ENCODE results near the gene CNGB1. TPM values are rescaled to one million over a fixed set of nuclear protein-coding genes. Genes with fewer than 3 reads are reported as not detected.

CNGB1 gene
- total RNA-seq: not detected in 2 replicates

DNA sequence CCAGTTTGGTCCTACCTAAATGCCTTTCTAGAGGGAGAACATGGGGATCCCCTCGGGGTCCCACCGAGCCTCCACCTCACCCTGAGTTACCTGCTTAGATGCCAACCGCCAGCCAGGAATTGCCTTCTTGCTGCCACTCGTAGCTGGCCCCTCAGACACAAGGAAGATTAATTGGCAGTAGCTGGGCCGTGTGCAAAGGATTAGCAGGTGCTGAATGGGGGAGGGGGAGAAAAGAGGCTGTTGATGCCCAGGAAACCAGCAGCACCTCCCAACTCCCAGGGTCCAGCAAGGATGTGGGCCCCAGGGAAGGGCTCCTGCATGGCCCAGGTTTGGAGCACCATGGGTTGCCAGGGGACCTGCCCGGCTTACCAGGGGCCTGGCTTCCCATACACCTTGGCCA, at the start of gene CNGB1:
Gene CNGB1 (minus strand): TSS at position 159 of the 400 bp plus-strand sequence. CDS start 3,842 bp downstream, outside the sequence.
- H3K4me3 ChIP-seq (ENCODE audit: low read depth, low read length): no peak within 1 kb of the TSS
- TF ChIP-seq CTCF (IDR thresholded peaks at IDR 0.05; ENCODE audit: insufficient read depth, low read depth, low read length): no peak
- DNase-seq (ENCODE audit: low read depth): no peak

GRCh38 chr16:58019866-58020538, 49.1 kb upstream of the CNGB1 start:
- DNase-seq (ENCODE audit: low read depth): no peak
- H3K4me3 ChIP-seq (ENCODE audit: low read depth, low read length): no peak overlapping the region
- no peak for TF ChIP-seq CTCF (IDR thresholded peaks at IDR 0.05; ENCODE audit: insufficient read depth, low read depth, low read length)

GRCh38 chr16:58018803-58019202, 47.9 kb upstream of the CNGB1 start:
- no peak for TF ChIP-seq CTCF (IDR thresholded peaks at IDR 0.05; ENCODE audit: insufficient read depth, low read depth, low read length)
- no peak for DNase-seq (ENCODE audit: low read depth)

GRCh38 chr16:58016840-58017446, 46.0 kb upstream of the CNGB1 start:
- no peak for DNase-seq (ENCODE audit: low read depth)
- no peak for TF ChIP-seq CTCF (IDR thresholded peaks at IDR 0.05; ENCODE audit: insufficient read depth, low read depth, low read length)
- H3K4me3 ChIP-seq (ENCODE audit: low read depth, low read length): no peak overlapping the region

More at GRCh38 chr16:58018803-58019202, 47.9 kb upstream of the CNGB1 start:
- H3K4me3 ChIP-seq (ENCODE audit: low read depth, low read length): no peak overlapping the region

DNA sequence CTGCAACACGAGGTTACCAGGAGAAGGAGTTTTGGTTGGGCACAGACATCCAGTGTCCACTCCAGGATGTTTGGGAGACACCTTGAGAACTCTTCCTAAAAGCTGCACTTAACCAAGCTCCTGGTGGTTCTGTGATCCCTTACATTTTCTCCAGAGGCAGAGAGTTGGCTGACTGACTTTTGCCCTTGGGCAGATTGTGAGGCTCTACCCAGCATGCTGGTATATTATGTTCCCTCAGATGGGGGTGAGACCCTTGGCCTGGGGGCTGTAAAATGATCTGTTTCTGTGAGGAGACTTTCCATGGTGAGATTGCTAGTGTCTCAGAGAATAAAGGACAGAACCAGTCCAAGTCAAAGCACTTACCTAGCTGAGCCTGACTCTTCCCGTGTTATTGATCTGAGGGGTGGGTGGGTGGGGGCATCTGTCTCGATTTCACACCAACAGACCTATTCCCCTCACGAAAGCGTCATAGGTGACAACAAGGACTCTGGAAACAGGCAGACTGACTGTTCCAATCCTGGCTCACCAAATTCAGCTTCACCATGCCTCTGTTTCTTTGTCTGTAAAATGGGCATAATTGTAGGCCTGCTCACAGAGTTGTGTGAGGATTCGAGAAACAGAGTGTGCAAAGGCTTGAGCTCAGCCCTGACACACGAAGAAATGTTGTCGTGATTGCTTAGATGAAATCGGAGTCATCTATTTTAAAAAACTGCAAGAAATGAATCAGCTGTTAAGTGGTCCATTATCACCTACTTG, 42.5 kb upstream of the CNGB1 start:
- TF ChIP-seq CTCF (IDR thresholded peaks at IDR 0.05; ENCODE audit: insufficient read depth, low read depth, low read length): no peak
- H3K4me3 ChIP-seq (ENCODE audit: low read depth, low read length): no peak overlapping the region
- DNase-seq (ENCODE audit: low read depth): no peak

- TF ChIP-seq CTCF (IDR thresholded peaks at IDR 0.05; ENCODE audit: insufficient read depth, low read depth, low read length): no peak
- DNase-seq (ENCODE audit: low read depth): no peak
- no peak overlapping the region for H3K4me3 ChIP-seq (ENCODE audit: low read depth, low read length)
Measured at GRCh38 chr16:58012481-58012880, 41.6 kb upstream of the CNGB1 start.
